ENCODE measurements around the gene UBD.

GRCh38 chr6:29553268-29554057, 6.1 kb downstream of the UBD start:
- no peak for TF ChIP-seq EZH2phosphoT487 (IDR thresholded peaks at IDR 0.05; ENCODE audit: insufficient read depth, low read depth)
- TF ChIP-seq EZH2 (IDR thresholded peaks at IDR 0.05; ENCODE audit: insufficient read depth, poor library complexity, severe bottlenecking), result no peak

Measured in GM23248 (cell line).